HG02798 (cell line): ENCODE measurements around the gene CRELD1.
A peak's percentile ranks its signal among the peaks of the same experiment; 100 is the strongest.

Source experiments
- ATAC-seq: cut with Tn5 transposase; IDR thresholded peaks from one replicate; pipeline ENCODE4 v1.9.1; 2021; ENCODE audit warnings: mild to moderate bottlenecking; ENCODE audit not compliant: unreplicated experiment, poor library complexity

CRELD1 gene

GRCh38 chr3:9903238-9903624 lies 30.4 kb upstream of the CRELD1 start:
- no peak for ATAC-seq

DNA sequence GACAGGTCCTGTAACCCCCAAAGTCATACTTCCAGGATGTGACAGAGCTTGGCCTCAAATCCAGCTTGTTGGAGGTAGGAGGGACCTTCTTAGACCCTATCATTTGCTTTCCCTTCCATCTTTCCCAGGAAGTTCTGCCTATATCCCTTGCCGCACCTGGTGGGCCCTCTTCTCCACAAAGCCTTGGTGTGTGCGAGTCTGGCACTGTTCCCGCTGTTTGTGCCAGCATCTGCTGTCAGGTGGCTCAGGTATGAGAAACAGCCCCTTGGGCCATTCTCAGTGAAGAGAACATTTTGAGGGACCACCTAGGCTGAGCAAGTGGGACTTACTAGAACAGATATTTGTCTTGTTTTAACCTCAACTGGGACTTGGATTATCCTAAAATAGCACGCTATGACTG lies 29.7 kb upstream of the CRELD1 start:
- no peak for ATAC-seq

DNA sequence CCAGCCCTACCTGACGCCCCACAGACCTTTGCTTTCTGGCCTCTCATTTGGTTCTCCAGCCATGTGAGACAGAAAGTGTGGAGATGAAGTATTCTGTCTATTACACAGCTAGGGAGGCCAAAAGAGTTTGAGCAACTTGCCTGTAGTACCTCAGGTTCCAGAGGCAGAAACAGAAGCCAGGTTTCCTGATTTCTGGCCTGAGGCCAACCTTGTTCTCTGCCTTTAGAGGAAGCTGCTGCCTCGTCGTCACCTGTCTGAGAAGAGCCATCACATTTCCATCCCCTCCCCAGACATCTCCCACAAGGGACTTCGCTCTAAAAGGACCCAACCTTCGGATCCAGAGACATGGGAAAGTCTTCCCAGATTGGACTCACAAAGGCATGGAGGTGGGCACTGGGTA lies 27.2 kb upstream of the CRELD1 start:
- no peak for ATAC-seq

DNA sequence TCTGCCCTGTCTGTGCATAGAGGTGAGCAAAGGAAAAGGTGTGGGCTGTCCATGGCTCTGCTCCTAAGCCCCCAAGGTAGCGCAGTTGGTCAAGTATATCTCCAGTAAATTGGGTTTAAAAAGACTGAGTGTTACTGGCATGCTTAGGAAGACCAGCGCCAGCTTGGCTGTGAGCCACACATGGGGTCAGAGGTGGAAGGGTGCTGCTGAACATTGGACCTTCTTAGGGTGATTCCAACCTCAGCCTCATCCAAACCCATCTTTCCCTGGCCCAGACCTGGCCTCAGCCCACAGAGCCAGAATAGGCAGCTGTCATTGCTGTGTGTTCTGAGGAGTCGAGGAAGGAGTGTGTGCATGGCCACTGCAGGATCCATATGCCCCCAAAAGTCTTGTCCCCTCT lies 25.3 kb upstream of the CRELD1 start:
- no peak for ATAC-seq

- ATAC-seq = no peak
Observed at GRCh38 chr3:9909221-9910013, 24.2 kb upstream of the CRELD1 start.

- no peak for ATAC-seq
Observed at GRCh38 chr3:9911863-9912262, 21.8 kb upstream of the CRELD1 start.

- no peak for ATAC-seq
Observed at GRCh38 chr3:9912294-9912935, 21.2 kb upstream of the CRELD1 start.

DNA sequence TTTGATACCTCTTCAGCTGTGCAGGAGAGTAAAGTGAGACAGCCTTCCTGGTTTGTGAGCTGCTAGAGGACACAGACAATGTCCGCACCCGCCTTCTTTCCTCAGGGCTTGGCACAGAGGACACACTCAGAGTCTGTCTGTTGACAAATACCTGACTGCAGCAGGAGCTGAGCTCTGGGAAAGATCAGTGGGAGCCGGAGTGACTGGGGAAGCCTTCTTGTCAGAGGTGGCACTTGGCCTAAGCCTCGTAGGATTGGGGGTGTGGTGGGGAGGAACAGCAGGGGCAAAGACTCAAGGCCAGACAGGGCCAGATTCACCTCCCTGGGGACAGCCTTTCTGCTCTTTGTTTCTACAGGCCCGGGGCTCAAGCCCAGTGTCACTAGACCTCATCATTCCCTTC lies 20.0 kb upstream of the CRELD1 start:
- ATAC-seq = no peak

- ATAC-seq = no peak
Observed at GRCh38 chr3:9914011-9914410, 19.6 kb upstream of the CRELD1 start.

- ATAC-seq = no peak
Observed at GRCh38 chr3:9914559-9915253, 18.9 kb upstream of the CRELD1 start.

DNA sequence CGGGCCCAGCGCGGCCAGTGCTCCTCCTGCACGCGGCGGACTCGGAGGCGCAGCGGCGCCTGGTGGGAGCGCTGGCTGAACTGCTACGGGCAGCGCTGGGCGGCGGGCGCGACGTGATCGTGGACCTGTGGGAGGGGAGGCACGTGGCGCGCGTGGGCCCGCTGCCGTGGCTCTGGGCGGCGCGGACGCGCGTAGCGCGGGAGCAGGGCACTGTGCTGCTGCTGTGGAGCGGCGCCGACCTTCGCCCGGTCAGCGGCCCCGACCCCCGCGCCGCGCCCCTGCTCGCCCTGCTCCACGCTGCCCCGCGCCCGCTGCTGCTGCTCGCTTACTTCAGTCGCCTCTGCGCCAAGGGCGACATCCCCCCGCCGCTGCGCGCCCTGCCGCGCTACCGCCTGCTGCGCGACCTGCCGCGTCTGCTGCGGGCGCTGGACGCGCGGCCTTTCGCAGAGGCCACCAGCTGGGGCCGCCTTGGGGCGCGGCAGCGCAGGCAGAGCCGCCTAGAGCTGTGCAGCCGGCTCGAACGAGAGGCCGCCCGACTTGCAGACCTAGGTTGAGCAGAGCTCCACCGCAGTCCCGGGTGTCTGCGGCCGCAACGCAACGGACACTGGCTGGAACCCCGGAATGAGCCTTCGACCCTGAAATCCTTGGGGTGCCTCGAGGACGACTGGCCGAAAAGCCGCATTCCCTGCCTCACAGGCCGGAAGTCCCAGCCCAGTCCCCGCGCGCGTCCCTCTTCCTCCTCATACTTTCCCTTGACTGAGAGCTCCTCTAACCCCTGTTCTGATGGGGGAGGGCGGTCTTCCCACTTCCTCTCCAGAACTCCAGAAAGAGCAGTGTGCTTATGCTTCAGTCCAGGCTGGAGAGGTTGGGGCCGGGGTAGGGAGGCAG lies 18.1 kb upstream of the CRELD1 start:
- ATAC-seq = peak; percentile 41

DNA sequence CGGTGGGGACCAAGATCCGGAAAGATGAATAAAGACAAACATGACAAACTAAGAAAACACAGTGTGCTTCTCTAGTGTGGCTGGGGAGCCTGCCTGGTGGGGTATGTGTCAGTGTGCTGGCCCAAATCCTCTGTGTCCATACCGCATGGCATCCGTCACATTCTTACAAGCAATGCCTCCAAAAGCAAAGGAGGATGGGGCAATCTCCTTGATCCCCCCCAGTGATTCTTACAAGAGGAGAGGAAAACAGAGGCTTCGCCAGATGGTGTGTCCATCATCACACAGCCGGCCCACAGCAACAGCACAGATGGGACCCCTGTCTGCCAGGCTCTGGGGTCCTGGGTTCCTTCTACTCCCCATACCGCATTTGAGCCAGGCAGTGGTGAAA lies 17.3 kb upstream of the CRELD1 start:
- no peak for ATAC-seq

GRCh38 chr3:9916734-9917680 lies 16.6 kb upstream of the CRELD1 start, which contains the start of gene IL17RC:
TSS of gene IL17RC (plus strand) at chr3:9917098. CDS start at chr3:9917316, 218 bp downstream.
- ATAC-seq = no peak

DNA sequence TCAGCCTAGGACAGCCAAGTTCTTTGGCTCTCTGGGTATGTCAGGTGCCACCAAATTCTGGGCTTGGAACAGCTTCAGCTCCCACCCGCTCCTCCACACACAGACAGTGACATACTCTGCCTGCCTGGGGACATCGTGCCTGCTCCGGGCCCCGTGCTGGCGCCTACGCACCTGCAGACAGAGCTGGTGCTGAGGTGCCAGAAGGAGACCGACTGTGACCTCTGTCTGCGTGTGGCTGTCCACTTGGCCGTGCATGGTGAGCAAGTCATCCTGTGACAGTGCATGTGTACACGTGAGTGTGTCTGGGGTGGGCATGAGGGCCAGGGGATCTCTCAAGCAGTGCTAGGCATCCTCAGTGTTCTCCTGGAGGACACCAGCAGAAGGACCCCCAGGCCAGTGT lies 15.8 kb upstream of the CRELD1 start:
- no peak for ATAC-seq

DNA sequence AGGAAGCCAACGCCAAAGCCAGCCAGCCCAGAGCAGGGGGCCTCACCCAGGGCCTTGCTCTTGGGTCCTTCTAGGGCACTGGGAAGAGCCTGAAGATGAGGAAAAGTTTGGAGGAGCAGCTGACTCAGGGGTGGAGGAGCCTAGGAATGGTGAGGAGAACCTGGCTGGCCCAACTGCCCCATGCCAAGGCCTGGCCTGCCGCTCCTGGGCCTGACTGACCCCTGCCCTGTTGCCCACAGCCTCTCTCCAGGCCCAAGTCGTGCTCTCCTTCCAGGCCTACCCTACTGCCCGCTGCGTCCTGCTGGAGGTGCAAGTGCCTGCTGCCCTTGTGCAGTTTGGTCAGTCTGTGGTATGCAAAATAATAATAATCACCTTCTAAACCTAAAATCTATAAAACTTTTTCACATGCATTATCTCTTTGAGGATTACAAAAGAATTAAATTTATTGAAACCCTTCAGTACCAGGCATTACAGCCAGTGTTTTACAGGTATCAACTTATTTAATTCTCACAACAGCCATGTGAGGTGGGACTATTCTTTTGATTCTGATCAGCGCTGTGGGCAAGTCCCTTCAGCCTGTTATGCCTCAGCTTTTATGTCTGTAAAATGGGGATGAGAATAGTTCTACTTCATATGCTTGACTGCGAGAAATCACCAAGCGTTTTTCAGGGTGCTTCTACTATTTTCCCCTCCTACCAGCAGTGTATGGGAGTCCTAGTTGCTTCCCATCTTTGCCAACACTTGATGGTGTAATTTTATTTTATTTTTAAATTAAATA lies 15.2 kb upstream of the CRELD1 start:
- no peak for ATAC-seq

- no peak for ATAC-seq
Observed at GRCh38 chr3:9928158-9928557, 5.5 kb upstream of the CRELD1 start.

DNA sequence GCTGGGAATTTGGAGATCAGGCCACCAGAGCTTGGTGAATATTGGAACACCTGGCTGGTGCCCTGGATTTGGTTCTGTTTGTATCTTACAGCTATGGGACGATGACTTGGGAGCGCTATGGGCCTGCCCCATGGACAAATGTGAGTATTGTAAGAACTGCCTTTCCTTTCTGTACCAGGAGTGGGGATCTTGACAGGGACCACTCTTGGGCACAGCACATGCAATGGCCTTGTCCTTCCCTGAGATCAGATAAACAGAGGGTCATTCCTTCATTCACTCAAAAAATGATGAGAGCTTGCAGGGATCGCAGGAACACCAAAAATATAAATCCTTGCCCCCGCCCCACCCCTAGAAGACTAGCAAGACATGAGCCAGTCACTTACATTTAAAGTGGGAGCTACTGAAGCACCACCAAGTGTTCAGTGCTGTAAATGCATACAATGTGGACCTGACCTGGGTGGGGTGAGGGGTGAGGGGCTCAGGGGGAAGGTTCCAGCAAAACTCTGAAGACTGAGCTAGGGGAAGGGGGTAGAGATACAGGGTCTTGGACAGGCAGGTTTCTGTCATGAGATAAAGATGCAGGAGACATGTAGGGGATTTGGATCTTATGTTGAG lies 2.7 kb upstream of the CRELD1 start:
- no peak for ATAC-seq

DNA sequence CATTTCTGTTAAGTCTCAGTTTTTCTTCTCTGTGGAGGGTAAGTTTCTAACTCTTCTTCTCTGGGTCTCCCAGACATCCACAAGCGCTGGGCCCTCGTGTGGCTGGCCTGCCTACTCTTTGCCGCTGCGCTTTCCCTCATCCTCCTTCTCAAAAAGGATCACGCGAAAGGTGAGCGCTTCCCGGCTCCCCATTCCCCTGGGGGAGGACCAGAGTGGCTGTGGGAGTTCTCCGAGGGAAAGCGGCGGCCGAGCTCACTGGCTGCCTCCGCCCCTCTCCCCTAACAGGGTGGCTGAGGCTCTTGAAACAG lies 1.1 kb upstream of the CRELD1 start:
- no peak for ATAC-seq
